ENCODE data around the gene CSF1R.
A peak's percentile ranks its signal among the peaks of the same experiment; 100 is the strongest.
"Not testable (repeated sequence)": the region's sequence is repeated elsewhere in the genome, so short reads cannot be mapped to it uniquely, and the experiment has no call there.

The CSF1R gene

DNA sequence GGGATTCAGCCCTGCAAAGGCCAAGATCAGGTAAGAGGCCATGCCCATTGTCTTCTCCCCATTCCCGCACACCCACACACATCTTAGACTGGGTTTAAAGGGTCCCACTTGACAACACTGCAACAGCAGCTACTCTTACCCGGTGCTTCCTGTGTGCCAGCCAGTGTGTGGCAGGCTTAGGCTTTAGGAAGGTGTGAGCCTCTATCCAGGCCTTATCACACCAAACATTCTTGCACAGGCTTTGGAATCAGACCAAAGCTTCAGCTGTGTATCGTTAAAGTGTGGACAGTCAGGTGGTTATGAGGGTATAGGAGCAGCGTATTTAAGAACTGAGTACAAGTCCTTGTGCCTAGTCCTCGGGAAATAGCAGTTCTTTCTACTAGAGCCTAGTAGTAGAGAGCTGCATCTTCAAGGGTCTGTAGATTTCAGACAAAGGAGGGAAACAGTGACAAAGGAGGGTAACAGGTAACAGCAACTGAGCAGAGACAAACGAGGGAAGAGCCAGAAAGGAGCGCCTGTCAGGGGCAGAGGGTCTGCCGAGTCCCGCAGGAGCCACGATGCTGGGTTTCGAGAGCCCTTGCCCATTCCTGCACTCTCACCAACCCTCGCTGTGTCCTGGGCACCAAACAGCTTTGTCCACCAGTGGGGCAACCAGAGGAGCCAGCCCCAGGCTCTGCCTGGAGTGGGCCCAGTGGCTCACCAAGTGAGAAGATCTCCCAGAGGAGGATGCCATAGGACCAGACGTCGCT, 30.9 kb downstream of the CSF1R start:
- no peak for DNase-seq (ENCODE audit: low read depth)

DNA sequence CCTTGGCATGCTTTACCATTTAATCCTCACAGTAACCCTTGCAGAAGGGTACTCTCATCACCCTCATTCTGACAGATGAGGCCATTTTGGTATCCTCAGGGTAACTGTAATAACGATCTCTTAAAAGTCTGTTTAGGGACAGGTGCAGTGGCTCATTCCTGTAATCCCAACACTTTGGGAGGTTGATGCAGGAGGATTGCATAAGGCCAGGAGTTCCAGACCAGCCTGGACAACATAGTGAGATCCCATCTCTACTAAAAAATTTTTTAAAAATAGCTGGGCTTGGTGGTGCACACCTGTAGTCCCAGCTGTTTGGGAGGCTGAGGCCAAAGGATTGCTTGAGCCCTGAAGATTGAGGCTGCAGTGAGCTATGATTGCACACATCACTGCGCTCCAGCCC, 31.8 kb downstream of the CSF1R start:
- no peak for DNase-seq (ENCODE audit: low read depth)

DNA sequence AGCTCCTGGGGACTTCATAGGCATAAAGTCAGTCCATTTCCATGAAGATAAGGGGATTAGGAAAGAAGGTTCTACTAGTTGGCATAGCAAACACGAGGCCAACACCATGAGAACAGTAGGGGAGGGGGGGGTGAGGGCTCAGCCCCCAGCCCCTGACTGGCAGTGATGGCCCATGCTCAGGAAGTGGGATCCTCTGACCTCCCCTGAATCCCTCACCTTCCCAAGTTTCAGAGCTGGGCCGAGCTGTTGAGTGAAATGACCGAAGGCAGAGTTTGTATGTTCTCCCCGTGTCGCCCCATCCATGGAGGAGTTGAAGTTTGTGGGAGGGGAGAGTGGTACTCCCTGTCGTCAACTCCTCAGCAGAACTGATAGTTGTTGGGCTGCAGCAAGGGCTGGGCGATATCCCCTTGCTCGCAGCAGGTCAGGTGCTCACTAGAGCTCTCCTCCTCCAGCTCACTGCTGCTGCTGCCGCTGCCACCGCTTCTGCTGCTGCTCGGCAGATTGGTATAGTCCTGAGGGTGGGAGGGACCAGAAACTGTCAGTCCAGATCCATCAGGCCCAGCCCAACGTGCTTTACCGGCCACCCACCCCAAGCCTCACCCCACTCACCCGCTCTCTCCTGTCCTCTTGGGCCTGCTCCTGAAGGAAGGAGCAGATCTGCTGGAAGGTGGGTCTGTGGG, 32.5 kb downstream of the CSF1R start:
- DNase-seq (ENCODE audit: low read depth): no peak

DNA sequence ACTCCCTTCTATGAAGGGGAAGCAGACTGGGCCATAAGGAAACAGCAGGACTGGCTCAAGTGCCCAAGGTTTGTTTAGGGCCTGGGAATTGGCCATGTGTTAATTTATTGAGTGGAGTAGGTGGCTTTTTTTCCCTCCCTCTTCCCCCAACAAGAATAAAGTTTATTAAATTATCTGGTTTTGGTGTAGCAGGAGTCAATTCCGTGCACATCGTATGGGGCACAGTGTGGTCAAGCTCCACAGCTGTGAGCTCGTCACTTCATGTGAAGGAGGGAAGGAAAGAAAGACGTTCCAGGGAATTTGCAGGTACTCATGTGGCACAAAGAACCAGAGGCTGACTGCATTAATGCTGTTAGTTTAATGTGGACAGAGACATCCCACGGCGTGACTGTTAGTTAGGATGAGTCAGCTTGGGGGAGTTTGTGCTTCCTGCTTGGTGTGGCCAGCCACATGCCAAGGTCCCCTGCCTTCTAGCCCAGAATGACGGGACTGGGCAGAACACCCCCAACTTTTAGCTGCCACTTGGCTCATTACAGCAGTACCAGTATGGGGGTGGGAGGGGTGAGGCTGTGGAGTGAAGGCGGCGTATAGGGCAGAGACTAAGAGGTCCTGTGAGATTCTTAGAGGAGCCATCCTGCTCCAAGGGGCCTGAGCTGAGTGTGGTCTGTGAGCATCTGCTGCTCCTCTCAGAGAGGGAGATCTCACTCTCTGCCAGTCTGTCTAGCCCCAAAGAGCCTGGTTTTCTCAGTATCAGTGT, 33.2 kb downstream of the CSF1R start:
- DNase-seq (ENCODE audit: low read depth): peak; percentile 90

DNA sequence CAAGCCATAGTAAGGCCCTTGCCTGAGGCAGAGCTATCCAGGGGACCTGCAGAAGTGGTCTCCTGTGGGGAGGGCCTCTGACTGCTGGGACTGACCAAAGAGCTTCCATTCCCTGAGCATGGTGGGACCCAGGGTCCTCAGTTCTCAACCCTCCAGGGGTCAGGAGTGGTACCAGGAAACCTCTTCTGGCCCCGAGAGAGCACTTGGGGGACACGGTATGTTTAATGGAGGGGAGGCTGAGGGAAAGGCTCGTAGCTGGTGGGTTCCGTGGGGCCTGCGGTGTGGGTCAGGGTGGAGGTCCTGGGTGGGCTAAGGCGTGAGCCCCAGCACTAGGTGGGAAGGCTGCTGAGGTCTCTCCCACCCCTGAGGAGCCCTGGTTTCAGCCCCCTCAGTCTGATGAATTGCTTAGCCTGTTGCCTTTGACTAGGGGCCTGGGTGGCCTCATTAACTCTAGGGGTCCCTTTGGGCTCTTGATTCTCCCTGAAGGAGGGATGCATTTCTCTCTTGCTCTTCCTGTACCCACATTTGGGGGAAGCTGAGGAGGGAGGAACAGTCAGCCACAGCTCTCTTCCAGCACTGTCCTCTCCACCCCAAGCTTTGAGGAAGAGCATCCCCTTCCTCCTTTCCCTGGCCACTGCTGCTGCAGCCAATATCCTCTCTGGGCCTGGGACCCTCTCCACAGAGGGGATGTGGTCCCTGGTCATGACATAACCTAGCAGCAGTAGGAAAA, 34.0 kb downstream of the CSF1R start:
- no peak for DNase-seq (ENCODE audit: low read depth)

DNA sequence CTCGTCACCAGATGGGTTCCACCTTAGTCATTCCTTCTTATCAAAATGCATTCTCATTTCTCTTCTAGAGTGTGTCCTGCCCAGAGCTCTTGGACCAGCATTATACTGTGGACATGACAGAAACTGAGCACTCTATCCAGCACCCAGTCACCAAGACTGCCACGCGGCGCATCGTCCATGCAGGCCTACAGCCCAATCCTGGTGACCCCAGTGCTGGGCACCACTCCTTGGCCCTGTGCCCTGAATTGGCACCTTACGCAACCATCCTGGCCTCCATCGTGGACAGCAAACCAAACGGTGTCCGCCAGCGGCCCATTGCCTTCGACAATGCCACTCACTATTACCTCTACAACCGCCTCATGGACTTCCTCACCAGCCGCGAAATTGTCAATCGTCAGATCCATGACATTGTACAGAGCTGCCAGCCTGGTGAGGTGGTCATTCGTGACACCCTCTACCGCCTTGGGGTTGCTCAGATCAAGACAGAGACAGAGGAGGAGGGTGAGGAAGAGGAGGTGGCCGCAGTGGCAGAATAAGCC, 34.6 kb downstream of the CSF1R start:
- no peak for DNase-seq (ENCODE audit: low read depth)

DNA sequence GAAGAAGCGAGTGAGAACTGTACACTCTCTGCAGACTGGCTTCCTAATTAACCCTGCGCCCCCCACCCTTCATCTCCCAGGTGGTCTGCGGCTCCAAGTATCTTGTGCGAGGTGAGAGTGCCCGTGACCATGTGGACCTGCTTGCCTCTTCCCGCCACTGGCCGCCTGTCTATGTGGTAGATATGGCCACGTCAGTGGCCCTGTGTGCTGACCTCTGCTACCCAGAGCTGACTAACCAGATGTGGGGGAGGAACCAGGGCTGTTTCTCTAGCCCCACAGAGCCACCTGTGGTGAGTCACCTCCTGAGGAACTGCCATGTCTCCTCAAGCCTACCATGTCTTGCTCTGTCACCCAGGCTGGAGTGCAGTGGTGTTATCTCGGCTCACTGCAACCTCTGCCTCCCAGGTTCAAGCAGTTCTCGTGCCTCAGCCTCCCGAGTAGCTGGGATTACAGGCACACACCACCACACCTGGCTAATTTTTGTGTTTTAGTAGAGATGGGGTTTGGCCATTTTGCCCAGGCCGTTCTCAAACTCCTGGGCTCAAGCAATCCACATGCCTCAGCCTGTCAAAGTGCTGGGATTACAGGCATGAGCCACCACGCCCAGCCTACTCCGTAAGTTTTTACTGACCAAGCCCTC, 36.1 kb downstream of the CSF1R start:
- DNase-seq (ENCODE audit: low read depth): peak; percentile 93

DNA sequence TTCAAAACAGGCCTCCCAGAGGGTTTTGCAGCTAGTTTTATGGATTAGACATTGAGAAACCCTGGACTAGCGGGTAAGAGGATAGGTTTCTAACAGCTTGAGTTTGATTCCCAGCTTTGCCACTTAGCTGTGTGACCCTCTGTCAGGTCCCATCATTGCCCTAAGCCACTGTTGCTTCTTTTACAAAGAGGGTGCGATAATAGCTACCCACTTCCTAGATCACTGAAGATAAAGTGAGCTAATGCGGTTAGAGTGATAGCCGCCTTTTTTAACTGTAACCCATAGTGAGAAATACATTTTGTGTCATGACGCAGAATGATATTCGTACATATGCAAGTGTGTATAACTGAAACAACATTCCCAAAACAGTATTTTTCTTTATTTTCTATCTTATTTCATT, 40.3 kb downstream of the CSF1R start:
- DNase-seq (ENCODE audit: low read depth): no peak

DNA sequence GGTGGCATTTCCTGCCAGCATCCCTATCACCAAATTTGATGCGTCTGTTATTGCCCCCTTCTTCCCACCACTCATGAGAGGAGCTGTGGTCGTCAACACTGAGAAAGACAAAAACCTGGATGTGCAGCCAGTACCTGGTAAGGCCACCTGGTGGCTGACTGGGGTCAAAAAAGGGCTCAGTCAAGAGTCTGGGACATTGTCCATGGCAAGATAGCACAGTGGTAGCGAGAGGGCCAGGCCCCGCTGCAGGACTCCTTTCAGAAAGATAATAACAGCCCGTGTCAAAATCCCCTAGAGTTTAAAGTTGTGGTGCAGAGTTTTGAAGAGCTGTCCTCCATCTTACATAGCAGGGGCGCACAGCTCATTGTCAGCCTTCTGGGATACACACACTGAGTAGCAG, 40.8 kb downstream of the CSF1R start:
- DNase-seq (ENCODE audit: low read depth): no peak

DNA sequence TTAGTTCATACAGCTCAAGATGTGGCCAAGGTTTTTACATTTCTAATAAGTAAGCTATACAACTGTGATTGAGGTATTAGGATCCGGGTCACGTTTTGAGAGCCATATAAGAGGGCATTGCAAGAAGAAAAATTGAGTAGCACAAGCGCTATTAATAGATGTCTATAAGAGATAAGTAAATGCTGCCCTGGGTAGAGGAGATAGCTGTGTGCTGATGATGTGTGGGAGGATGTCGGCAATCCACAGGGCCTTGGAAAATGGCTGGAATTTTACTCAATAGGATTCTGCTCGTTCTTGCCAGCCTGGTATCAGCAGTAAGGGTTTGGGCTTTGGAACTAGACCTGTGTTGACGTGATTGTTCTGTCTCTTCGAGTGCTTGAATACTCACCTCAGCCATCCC, 41.6 kb downstream of the CSF1R start:
- DNase-seq (ENCODE audit: low read depth): no peak

DNA sequence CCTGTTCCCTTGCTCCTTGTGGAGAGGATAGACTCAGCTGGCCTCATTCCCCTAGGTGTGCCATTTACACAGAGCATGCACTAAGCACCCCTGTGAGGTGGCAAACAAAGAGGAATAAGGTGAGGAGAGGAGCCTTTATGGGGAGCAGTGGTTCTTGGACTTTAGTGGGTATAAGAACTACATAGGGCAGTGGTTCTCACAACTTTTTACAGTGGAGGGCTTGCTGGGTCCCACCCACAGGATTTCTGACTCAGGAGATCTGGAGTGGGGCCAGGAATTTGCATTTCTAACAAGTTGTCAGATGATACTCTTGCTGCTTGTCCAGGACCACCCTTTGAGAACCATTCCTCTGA, 42.0 kb downstream of the CSF1R start:
- DNase-seq (ENCODE audit: low read depth): peak; percentile 78

DNA sequence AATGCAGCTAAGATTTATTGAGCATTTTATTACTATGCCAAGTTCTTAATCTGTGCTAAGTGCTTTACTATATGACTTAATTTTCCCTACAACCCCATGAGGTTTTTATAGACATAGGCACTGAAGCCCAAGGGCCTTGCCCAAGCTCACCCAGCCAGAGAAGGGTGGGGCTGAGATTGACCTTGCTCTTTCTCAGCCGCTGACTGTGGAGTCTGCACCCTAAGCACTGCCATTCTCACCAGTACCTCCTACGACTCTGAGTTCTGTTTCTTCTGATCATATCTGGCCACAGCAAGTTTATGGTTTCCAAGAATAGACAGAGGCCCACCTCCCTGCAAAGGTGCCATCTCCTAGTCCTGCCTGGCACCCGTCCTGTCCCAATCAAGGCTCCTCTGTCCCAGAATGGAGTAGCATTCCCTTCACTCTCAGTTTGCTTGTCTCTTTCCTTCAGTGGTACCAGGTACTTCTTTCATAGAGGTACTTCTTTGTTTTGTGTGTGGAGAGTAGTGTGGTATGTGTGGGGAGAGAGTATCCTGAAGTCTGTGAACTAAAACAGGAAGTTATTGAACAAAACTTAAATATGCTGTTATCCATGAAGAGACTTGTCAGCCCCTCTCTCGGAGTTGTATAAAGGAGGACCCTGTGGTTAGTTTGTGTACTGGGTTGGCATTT, 42.6 kb downstream of the CSF1R start:
- no peak for DNase-seq (ENCODE audit: low read depth)

DNA sequence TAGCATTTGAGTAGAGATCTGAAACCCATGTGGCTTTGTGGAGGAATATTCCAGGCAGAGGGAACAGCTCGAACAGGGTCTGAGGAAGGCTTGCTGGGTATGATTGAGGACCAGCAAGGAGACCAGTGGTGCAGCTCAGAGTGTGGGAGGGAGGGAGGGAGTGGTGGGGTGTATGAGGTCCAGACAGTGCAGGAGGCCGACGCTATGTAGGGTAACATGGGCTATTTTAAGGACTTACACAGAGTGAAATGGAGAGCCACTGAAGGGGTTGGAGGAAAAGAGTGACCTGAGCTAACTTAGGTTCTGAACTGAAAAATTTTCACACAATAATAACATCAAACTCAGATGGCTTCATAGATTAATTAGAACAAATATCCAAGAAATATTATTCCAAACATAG, 43.9 kb downstream of the CSF1R start:
- no peak for DNase-seq (ENCODE audit: low read depth)

DNA sequence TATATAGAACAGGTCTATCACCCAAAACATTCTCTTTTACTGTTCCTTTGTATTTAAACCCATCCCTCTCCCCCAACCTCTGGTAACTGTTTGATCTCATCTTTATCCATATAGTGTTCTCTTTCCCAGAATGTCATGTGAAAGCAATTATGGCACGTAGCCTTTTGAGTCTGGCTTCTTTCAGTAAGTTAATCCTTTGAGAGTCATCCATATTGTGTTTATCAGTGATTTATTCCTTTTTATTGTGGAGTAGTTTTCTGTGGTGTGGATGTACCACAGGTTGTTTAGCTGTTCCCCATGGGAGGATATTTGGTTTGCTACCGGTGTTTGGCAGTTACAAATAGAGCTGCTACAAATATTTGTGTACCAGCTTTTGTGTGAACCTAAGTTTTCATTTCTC, 47.8 kb downstream of the CSF1R start:
- DNase-seq (ENCODE audit: low read depth): no peak

DNA sequence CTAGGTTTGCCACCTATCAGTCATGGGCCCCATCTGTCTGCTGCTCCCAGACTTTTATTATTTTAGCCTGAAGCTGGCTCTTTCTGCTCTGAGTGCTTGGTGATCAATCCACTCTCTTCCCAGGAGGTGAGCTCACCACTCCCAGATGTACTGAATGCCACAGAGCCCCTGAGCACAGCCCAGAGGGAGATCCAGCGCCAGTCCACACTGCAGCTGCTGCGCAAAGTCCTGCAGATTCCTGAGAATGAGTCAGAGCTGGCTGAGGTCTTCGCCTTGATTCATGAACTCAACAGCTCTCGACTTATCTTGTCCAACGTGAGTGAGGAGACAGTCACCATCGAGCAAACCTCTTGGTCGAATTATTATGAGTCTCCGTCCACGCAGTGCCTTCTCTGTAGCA, 49.8 kb downstream of the CSF1R start:
- peak; percentile 100 for DNase-seq (ENCODE audit: low read depth)

DNA sequence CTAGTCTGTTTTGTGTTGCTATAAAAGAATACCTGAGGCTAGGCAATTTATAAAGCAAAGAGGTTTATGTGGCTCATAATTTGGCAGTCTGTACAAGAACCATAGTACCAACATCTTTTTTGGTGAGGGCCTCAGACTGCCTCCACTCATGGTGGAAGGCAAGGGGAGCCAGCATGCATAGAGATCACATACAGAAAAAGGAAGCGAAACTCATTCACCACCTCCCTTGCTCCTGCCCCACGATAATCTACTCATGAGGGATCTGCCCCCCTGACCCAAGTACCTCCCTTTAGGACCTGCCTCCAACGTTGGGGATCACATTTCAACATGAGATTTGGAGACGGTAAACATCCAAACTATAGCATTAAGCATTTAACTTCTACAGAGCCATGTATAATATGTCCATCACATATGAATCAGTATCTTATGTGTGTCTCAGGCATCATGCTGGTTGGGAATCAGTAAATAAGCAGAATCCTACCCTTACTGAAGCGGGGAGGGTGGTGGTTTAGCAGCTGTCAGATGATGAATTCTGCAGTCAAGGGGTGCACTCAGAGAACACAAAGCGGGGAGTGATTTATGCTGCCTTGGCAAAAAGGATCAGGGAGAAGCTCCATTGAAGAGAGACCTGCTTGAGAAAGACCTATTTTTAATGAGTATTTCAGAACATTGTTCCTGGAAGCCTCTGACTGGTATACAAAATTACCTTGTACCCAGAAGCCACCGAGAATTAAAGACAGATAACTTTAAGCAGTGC, 51.0 kb downstream of the CSF1R start:
- no peak for DNase-seq (ENCODE audit: low read depth)

DNA sequence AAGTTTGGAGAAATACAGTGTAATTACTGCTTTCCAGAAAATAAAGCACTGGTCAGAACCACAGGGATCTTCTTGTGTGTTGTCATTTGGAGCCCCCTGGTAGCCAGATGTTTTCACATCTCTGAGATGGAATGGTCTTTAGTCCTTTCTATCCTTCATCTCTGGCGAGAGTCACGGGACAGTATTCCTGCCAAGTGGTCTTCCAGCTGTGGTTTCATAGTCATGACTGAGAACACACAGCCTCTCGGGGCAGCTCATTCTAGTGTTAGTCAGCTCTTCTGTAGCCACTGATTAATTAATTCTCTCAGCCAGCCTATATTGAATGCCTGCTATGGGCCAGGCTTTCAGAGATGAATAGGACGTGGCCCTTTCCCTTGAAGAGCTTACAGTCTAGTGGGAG, 51.7 kb downstream of the CSF1R start:
- peak; percentile 79 for DNase-seq (ENCODE audit: low read depth)

DNA sequence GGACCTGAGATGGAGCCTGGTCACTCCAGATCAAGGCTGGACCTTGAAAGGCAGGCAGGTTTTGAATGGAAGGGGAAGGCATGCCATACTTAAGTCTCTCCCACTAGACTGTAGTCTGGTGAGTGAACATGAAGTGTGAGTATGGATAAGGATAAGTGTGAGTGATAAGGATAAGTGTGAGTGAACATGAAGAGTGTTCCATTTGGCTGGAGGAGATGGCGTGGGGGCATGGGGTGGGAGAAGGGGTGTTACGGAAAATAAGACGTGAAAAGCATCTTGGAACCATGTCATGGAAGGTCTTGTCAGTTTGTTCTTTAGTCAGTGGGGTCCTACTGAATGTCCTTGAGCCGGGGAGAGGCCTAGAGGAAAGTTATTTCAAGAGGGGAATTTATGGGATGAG, 53.0 kb downstream of the CSF1R start:
- DNase-seq (ENCODE audit: low read depth): no peak

DNA sequence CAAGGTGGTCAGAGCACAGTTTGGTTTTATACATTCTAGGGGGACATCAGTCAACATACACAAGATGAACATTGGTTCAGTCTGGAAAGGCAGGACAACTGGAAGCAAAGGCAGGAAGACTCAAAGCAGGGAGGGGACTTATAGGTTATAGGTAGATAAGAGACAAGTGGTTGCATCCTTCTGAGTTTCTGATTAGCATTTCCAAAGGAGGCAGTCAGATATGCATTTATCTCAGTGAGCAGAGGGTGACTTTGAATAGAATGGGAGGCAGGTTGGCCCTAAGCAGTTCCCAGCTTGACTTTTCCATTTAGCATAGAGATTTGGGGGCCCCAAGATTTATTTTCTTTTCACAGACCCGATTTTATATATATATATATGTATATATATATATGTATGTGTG, 58.3 kb downstream of the CSF1R start:
- DNase-seq (ENCODE audit: low read depth): not testable (repeated sequence)

DNA sequence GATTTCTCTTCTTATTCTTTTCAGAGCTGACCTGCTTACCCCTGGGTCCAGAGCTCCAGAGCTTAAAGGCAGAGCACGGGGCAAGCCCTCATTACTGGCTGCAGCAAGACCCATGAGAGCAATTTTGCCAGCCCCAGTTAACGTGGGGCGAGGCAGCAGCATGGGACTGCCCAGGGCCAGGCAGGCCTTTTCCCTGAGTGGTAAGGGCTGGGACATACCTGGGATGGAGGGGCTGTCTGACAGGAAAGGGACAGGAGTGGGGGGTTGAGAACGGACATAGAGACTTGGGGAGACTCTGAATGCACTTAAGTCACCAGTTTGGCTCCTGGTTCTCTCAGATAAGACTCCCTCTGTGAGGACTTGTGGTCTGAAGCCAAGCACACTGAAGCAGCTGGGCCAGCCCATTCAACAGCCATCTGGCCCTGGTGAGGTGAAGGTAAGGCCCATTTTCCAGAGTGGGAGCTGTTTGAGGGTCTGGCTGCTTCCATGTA, 59.6 kb downstream of the CSF1R start:
- no peak for DNase-seq (ENCODE audit: low read depth)

Measured in ELR (cell line).